ENCODE measurements around the gene NRP2. TPM values are rescaled to one million over a fixed set of nuclear protein-coding genes. Genes with fewer than 3 reads are reported as not detected.

The NRP2 gene
- total RNA-seq, 4 donors from 2014 or later: 4.9 to 22.4 (median 14.5) TPM

DNA sequence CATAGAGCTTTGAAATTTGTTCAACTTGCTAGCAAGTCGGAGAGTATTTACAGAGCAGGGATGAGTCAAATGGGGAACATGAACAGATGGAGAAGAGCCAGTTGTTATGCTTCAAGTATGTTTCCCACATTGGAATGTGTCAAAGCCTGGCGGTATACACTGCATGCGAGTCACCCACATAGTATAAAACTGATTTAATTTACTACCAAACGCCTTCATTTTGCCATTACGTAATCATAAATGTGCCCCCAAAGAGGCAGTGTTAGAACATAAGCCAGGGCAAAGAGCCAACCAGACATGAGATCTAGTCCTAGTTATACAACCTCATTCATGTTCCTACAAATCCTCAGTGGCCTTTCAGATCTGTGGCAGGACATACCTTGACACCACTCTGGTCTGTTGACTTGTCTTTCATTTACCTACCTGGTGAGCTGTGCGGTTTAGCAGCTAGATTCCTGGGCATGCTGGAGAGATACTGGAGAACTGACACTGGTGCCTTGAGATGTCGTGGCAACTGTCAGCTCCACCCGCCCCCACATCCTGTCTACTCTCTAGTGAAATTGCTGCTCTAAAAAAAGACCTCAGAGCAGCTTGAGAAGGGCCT lies 21.7 kb upstream of the NRP2 start:
- no peaks in the 10 kb centered on the region for H3K27me3 ChIP-seq
- no peaks in the 10 kb centered on the region for H3K4me1 ChIP-seq
- H3K4me3 ChIP-seq: no peak overlapping the region
- peak overlapping the region in 1 of 4 donors; percentile 30 for H3K27ac ChIP-seq
- H3K9me3 ChIP-seq: no peaks in the 10 kb centered on the region
- DNase-seq: no peak
- H3K36me3 ChIP-seq: no peaks in the 10 kb centered on the region
- TF ChIP-seq POLR2A (IDR thresholded peaks at IDR 0.05): no peak
- TF ChIP-seq, protein P1, sequence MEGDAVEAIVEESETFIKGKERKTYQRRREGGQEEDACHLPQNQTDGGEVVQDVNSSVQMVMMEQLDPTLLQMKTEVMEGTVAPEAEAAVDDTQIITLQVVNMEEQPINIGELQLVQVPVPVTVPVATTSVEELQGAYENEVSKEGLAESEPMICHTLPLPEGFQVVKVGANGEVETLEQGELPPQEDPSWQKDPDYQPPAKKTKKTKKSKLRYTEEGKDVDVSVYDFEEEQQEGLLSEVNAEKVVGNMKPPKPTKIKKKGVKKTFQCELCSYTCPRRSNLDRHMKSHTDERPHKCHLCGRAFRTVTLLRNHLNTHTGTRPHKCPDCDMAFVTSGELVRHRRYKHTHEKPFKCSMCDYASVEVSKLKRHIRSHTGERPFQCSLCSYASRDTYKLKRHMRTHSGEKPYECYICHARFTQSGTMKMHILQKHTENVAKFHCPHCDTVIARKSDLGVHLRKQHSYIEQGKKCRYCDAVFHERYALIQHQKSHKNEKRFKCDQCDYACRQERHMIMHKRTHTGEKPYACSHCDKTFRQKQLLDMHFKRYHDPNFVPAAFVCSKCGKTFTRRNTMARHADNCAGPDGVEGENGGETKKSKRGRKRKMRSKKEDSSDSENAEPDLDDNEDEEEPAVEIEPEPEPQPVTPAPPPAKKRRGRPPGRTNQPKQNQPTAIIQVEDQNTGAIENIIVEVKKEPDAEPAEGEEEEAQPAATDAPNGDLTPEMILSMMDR (IDR thresholded peaks at IDR 0.05): no peak

DNA sequence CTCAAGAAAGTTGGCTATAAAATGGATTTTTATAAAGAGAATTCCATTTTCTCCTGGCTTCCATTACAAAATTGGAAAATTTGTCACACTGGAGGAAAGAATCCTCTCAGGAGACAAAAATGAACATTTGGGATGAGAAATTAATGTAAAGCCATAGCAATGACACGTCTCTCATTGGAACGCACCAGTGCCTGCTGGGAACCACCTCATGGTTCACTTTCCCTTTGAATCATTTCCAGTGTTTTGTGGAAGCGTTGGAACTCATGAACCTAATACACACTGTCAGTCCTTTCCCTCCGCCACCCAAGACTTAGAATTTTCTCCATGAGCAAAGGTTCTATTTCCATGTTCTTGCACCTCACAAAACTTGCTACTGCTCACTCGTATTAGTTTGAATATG lies 21.0 kb upstream of the NRP2 start:
- H3K27ac ChIP-seq: no peak overlapping the region
- no peak for DNase-seq
- TF ChIP-seq, protein P1 (IDR thresholded peaks at IDR 0.05): no peak
- no peak for TF ChIP-seq POLR2A (IDR thresholded peaks at IDR 0.05)
- H3K4me1 ChIP-seq: no peaks in the 10 kb centered on the region
- H3K9me3 ChIP-seq: no peaks in the 10 kb centered on the region
- H3K27me3 ChIP-seq: no peaks in the 10 kb centered on the region
- no peak overlapping the region for H3K4me3 ChIP-seq
- no peaks in the 10 kb centered on the region for H3K36me3 ChIP-seq

DNA sequence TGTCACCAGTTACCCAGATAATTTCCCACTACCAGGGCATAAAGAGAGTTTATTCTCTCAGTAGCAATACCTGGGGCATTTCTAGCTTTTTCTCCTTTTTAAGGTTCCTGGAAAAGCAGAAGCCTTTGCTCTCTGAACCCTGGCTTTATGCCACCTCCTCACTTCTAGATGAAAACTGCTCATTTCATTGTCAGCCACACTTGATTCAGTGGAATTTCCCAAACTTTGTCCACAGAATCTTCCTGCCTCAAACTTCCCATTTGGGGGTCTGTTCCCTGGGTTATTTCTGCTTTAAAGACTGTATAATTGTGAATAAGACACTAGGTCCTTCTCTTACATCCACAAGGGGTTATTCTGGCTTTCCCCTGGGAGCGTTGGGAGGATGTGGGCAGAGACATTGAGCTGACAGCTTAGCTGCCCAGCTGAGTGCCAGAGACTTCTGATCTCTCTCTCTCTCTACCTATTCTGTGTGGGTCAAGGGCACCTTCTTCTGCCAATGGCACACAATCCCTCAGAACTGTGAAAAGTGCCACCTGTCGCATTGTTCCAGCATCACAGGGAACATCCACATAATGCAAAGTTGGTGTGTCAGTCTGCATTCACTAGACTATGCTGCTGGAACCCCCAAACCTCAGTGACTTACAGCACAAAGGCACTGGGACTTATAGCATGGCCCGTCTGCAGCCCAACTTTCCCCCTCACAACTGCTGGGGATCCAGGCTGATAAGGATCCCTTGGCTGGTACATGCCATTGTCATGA lies 19.9 kb upstream of the NRP2 start:
- no peak for DNase-seq
- no peaks in the 10 kb centered on the region for H3K36me3 ChIP-seq
- no peak for TF ChIP-seq POLR2A (IDR thresholded peaks at IDR 0.05)
- TF ChIP-seq, protein P1 (IDR thresholded peaks at IDR 0.05): no peak
- H3K27ac ChIP-seq: no peak overlapping the region
- no peak overlapping the region for H3K4me3 ChIP-seq
- H3K9me3 ChIP-seq: no peaks in the 10 kb centered on the region
- no peaks in the 10 kb centered on the region for H3K27me3 ChIP-seq
- no peaks in the 10 kb centered on the region for H3K4me1 ChIP-seq

DNA sequence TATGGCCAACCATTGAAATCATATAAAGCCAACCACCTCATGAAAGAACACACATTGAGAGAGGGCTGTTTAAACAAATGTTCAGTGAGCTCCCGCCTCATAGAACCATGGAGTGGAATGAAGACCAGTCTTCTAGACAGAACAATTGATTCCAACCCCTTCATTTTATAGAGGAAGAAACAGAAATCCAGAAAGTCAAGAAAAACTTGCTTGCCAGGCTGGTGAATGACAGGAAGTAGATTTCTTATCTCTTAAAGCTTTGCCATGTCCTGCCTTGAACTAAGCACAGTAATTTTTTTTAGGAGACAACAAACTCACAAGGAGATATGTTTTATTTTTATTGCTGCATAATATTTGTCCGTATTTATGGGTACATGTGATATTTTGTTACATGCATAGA lies 16.5 kb upstream of the NRP2 start:
- no peaks in the 10 kb centered on the region for H3K27me3 ChIP-seq
- no peaks in the 10 kb centered on the region for H3K4me1 ChIP-seq
- no peak for DNase-seq
- H3K27ac ChIP-seq: no peak overlapping the region
- no peaks in the 10 kb centered on the region for H3K9me3 ChIP-seq
- H3K4me3 ChIP-seq: no peak overlapping the region
- no peaks in the 10 kb centered on the region for H3K36me3 ChIP-seq
- TF ChIP-seq, protein P1 (IDR thresholded peaks at IDR 0.05): no peak
- TF ChIP-seq POLR2A (IDR thresholded peaks at IDR 0.05): no peak

DNA sequence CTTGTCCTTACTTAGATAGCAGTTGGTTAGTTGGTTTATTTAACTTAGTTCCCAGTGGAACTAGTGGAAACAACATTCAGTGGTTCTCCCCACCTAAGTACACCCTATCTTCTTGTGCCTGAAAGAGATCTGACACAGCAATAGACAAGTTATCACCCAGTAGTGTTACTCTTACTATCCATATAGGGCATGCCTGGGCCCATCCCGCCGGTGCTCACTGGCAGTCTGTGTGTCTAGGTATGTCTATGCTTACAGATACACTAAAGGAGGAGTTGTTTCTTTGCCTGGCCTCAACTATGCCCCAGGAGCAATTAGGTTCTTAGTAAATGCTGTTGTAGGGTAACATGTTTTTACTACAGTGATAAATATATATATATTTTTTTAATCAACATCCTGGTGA lies 12.0 kb upstream of the NRP2 start:
- no peak for TF ChIP-seq POLR2A (IDR thresholded peaks at IDR 0.05)
- TF ChIP-seq, protein P1 (IDR thresholded peaks at IDR 0.05): no peak
- H3K4me1 ChIP-seq: no peaks in the 10 kb centered on the region
- no peaks in the 10 kb centered on the region for H3K27me3 ChIP-seq
- no peaks in the 10 kb centered on the region for H3K36me3 ChIP-seq
- H3K9me3 ChIP-seq: no peaks in the 10 kb centered on the region
- H3K4me3 ChIP-seq: no peak overlapping the region
- H3K27ac ChIP-seq: no peak overlapping the region
- no peak for DNase-seq

Data from Peyer's patch (tissue), 4 donors.